Type B pancreatic cell (in vitro differentiated cells): Measurements from ENCODE around the gene RAPGEF5. TPM values are rescaled to one million over a fixed set of nuclear protein-coding genes. Genes with fewer than 3 reads are reported as not detected.

Experiments used
- DNase-seq: peaks from one replicate; pipeline ENCODE4 v3.0.0; 2021; ENCODE audit warnings: mixed read lengths; ENCODE audit not compliant: unreplicated experiment; ENCODE audit errors: extremely low spot score
- H3K27ac Mint-ChIP-seq: 2 replicates; pipeline ENCODE4 v1.8.0; 2021; ENCODE audit warnings: mild to moderate bottlenecking, mixed read lengths
- H3K27me3 Mint-ChIP-seq: 2 replicates; pipeline ENCODE4 v1.8.0; 2021; ENCODE audit warnings: mixed read lengths
- H3K36me3 Mint-ChIP-seq: 2 replicates; pipeline ENCODE4 v1.8.0; 2021; ENCODE audit warnings: mixed read lengths
- H3K4me1 Mint-ChIP-seq: one replicate; pipeline ENCODE4 v1.8.0; 2021; ENCODE audit warnings: mixed read lengths; ENCODE audit not compliant: unreplicated experiment
- H3K4me3 Mint-ChIP-seq: 2 replicates; pipeline ENCODE4 v1.8.0; 2021; ENCODE audit warnings: mild to moderate bottlenecking, mixed read lengths
- H3K9me3 Mint-ChIP-seq: 2 replicates; pipeline ENCODE4 v1.8.0; 2021; ENCODE audit warnings: mixed read lengths
- total RNA-seq: library from RNA; stranded (reverse); gene quantifications from 2 replicates; pipeline ENCODE4 v1.2.1, GENCODE V29; 2021; ENCODE audit warnings: low replicate concordance
- TF ChIP-seq, protein P1 (sequence below): fragments of 200-600 bp; sonication (generic); conservative IDR thresholded peaks from 2 replicates; pipeline ENCODE4 v1.5.0; 2021; ENCODE audit warnings: antibody characterized with exemption, mild to moderate bottlenecking

Gene RAPGEF5
- total RNA-seq, 1 donor from 2014 or later = 13.3 TPM

DNA sequence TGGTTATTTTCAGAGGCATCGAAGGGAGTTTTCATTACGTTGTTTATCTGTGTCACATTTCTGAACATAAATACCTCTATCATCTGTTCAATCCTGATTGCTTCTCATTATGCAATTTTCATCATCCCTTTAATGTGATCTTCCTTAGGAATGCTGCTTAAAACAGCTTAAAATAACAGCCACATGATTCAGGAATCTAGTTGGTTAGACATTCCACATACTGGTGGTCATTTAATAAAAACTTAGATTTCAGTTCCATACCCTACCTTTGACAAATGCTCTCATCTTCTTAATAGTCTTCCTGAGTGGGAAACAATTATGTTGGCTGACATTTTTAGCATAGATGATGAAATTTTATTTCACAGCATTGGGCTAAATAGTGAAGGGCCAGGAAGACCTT lies 219.9 kb downstream of the RAPGEF5 start:
- no peak for DNase-seq
- Mint-ChIP-seq H3K9me3 (peaks cover 3% of the 10 kb centered on the region), H3K36me3 (peaks cover 30% of the 10 kb centered on the region), H3K4me3 (no peak overlapping the region), H3K27ac (no peak overlapping the region), H3K27me3 (no peaks in the 10 kb centered on the region), H3K4me1 (peaks cover 20% of the 10 kb centered on the region)
- TF ChIP-seq, protein P1, sequence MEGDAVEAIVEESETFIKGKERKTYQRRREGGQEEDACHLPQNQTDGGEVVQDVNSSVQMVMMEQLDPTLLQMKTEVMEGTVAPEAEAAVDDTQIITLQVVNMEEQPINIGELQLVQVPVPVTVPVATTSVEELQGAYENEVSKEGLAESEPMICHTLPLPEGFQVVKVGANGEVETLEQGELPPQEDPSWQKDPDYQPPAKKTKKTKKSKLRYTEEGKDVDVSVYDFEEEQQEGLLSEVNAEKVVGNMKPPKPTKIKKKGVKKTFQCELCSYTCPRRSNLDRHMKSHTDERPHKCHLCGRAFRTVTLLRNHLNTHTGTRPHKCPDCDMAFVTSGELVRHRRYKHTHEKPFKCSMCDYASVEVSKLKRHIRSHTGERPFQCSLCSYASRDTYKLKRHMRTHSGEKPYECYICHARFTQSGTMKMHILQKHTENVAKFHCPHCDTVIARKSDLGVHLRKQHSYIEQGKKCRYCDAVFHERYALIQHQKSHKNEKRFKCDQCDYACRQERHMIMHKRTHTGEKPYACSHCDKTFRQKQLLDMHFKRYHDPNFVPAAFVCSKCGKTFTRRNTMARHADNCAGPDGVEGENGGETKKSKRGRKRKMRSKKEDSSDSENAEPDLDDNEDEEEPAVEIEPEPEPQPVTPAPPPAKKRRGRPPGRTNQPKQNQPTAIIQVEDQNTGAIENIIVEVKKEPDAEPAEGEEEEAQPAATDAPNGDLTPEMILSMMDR = no peak

DNA sequence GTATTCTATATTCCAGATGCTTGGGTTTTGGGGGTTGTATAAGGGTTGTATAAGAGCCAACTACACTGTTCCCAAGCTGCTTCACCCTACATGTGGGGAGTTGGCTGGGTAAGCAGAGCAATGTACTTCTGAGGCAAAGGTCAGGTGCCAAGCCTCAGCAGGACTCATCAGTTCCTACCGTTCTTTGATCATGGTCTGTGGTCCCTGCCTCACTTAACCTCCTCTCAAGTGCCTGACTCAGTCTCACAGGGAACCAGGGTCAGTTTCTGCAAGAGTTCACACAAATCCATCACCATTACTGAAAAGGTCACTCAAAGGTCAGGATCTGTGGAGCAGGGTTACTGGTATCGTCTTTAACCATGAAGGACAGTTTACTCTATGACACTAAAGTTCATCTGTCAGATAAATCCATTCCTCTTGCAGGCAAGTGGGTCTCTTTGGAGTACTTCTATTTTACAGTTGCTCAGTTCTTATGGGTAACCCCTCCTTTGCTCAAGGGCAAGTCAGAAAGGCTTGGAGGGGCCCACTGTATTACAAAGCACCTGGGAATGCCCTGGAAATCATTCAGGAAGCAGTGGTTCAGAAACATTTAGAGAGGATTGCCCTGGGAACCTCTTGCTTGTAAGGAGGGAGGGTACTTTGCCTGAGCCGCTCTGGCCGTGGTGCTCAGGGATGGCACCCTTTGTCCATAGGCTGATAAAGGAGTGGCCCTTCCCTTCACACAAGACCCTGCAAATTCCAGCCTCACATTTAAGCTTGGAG lies 227.0 kb downstream of the RAPGEF5 start:
- TF ChIP-seq, protein P1 = no peak
- H3K27ac Mint-ChIP-seq = no peak overlapping the region
- peaks cover 28% of the 10 kb centered on the region for H3K4me1 Mint-ChIP-seq
- H3K4me3 Mint-ChIP-seq = no peak overlapping the region
- no peaks in the 10 kb centered on the region for H3K27me3 Mint-ChIP-seq
- no peak for DNase-seq
- peaks cover 10% of the 10 kb centered on the region for H3K36me3 Mint-ChIP-seq
- H3K9me3 Mint-ChIP-seq = no peaks in the 10 kb centered on the region

DNA sequence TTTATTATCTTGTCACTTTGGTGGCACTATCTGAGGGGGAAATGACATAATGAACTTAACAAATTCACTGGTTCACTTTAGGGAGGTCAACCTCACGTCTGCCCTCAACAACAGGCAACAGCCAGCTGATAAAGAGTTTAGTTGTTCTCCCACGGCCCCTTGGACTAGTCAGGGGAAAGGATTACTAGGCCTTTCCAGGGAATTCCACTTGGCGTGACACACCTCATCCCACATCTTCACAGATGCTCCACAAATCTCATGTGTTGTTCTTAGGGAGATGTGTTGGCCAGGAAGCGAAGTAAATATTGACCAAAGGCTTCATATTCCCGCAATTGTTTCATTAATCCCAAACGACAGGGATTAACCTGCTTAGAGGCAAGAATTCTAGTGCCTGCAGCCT lies 227.8 kb downstream of the RAPGEF5 start:
- H3K4me1 Mint-ChIP-seq = peaks cover 32% of the 10 kb centered on the region

DNA sequence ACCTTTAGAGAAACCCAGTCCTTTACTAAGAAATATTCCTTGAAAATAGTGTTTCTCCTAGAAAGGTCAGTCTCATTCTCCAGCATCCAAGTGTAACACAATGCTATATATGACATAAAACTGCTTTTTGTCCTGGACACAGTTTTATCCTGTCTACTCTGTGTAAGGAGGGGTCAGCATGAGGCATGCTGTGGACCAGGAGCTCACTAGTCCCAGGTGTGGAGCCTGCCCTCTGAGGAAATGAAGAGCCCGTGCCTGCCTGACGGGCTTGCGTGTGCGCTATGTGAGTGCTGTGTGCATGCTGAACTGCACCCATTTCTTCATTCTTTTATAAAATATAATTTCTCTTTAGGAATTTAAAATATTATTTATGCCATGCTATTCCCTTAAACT lies 228.4 kb downstream of the RAPGEF5 start:
- H3K4me3 Mint-ChIP-seq = no peak overlapping the region
- H3K4me1 Mint-ChIP-seq = peaks cover 32% of the 10 kb centered on the region
- H3K36me3 Mint-ChIP-seq = peaks cover 9% of the 10 kb centered on the region
- H3K27ac Mint-ChIP-seq = no peak overlapping the region
- no peaks in the 10 kb centered on the region for H3K27me3 Mint-ChIP-seq
- DNase-seq = no peak
- TF ChIP-seq, protein P1 = no peak
- no peaks in the 10 kb centered on the region for H3K9me3 Mint-ChIP-seq

More for the DNA sequence above, 227.8 kb downstream of the RAPGEF5 start:
- Mint-ChIP-seq H3K9me3 (no peaks in the 10 kb centered on the region), H3K36me3 (peaks cover 9% of the 10 kb centered on the region), H3K27ac (no peak overlapping the region), H3K4me3 (no peak overlapping the region), H3K27me3 (no peaks in the 10 kb centered on the region)
- DNase-seq = no peak
- TF ChIP-seq, protein P1 = no peak

DNA sequence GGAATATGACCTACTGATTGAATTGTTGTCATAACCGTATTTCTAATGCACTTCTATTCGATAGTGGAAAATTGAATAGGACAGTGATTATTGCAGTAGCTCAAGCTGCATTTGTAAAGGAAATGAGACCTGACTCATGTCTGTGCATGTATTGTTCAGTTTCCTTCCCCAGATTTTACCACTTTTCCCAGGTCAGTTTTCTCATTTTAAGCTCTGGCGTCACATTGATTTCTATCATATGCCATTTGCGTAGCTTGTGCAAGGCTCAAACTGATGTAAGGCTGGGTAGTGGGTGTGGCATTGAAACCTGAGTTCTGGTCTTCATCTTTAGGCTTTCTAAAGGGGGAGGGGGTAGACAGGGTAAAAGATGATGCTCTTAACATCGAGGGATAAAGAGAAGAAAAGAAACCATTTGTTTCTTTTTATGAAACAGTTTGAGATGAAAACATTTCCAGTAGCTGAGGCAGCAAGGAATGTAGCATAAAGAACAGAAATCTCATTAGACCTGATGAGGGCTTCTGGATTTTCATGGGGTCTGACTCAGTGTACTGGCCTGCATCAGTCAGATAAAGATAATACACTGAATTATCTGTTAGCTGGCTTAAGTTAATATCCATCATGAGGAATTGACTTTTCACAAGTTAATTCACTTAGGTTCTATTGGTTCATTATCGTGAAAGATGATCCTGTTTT lies 229.0 kb downstream of the RAPGEF5 start:
- TF ChIP-seq, protein P1 = no peak
- Mint-ChIP-seq H3K4me1 (peaks cover 35% of the 10 kb centered on the region), H3K9me3 (no peaks in the 10 kb centered on the region), H3K36me3 (peaks cover 9% of the 10 kb centered on the region), H3K27ac (no peak overlapping the region), H3K27me3 (no peaks in the 10 kb centered on the region), H3K4me3 (no peak overlapping the region)
- no peak for DNase-seq
